Ovary (tissue), 3 donors: ENCODE results near the gene GLIS2.

Source experiments
- CTCF ChIP-seq, 3 donors: fragments of 450-650 bp in 2 of 3; fragments of 200-600 bp in 1 of 3; IDR thresholded peaks; one replicate each; pipeline versions ENCODE4 v1.5.1 to v1.8.0; 2016 to 2022; ENCODE audit warnings: antibody characterized with exemption in 3 of 3, mild to moderate bottlenecking in 1 of 3
- EP300 ChIP-seq: sonication (generic); formaldehyde crosslinking; IDR thresholded peaks from one replicate; pipeline ENCODE4 v1.6.1; 2017; ENCODE audit warnings: antibody characterized with exemption
- POLR2A ChIP-seq: fragments of 450-650 bp; IDR thresholded peaks from one replicate; pipeline ENCODE4 v1.6.1; 2017; ENCODE audit warnings: antibody characterized with exemption, mild to moderate bottlenecking, moderate library complexity
- donor health status: DM: no; HTN: no; CAD: no.

- TF ChIP-seq CTCF (IDR thresholded peaks at IDR 0.05) (no peak), POLR2A (no peak), EP300 (no peak)
Measured at GRCh38 chr16:4349332-4349731, 33.5 kb downstream of the GLIS2 start.
